Activated T-cell treated with anti-CD3 and anti-CD28 coated beads, Interleukin-2, amount 50 U/mL, for 24 hours (primary cell): ENCODE results near the gene HOXD12.

Source experiments
- DNase-seq: peaks from one replicate; pipeline ENCODE4 v3.0.0-alpha.2; 2020
- H3K27ac Mint-ChIP-seq: 2 replicates; pipeline ENCODE4 v1.8.0; 2020; ENCODE audit warnings: mild to moderate bottlenecking, mixed read lengths
- H3K27me3 Mint-ChIP-seq: 2 replicates; pipeline ENCODE4 v1.8.0; 2020; ENCODE audit warnings: mixed read lengths
- H3K36me3 Mint-ChIP-seq: 2 replicates; pipeline ENCODE4 v1.8.0; 2020; ENCODE audit warnings: low read depth, mixed read lengths
- H3K4me1 Mint-ChIP-seq: 2 replicates; pipeline ENCODE4 v1.8.0; 2020; ENCODE audit warnings: low read depth, mixed read lengths
- H3K4me3 Mint-ChIP-seq: 2 replicates; pipeline ENCODE4 v1.8.0; 2020; ENCODE audit warnings: mild to moderate bottlenecking, moderate library complexity, mixed read lengths
- H3K9me3 Mint-ChIP-seq: 2 replicates; pipeline ENCODE4 v1.8.0; 2020; ENCODE audit warnings: mixed read lengths

HOXD12 gene

GRCh38 chr2:176076796-176077195, 22.8 kb upstream of the HOXD12 start:
- Mint-ChIP-seq H3K27ac (no peak overlapping the region), H3K9me3 (peaks cover 19% of the 10 kb centered on the region), H3K27me3 (peaks cover 89% of the 10 kb centered on the region), H3K36me3 (peaks cover 6% of the 10 kb centered on the region), H3K4me3 (no peak overlapping the region), H3K4me1 (peaks cover 18% of the 10 kb centered on the region)
- no peak for DNase-seq

- Mint-ChIP-seq H3K4me3 (peak overlapping the region; percentile 43), H3K27ac (peak overlapping the region; percentile 80), H3K36me3 (peaks cover 9% of the 10 kb centered on the region)
These were observed 20.9 kb upstream of the HOXD12 start for GRCh38 chr2:176078541-176079284.

GRCh38 chr2:176079285-176079830, 20.2 kb upstream of the HOXD12 start:
- no peak for DNase-seq
- peaks cover 24% of the 10 kb centered on the region for H3K9me3 Mint-ChIP-seq
- H3K4me3 Mint-ChIP-seq = peak overlapping the region; percentile 43
- peaks cover 9% of the 10 kb centered on the region for H3K36me3 Mint-ChIP-seq
- peaks cover 18% of the 10 kb centered on the region for H3K4me1 Mint-ChIP-seq
- peak overlapping the region; percentile 80 for H3K27ac Mint-ChIP-seq
- peaks cover 89% of the 10 kb centered on the region for H3K27me3 Mint-ChIP-seq

More at GRCh38 chr2:176078541-176079284, 20.9 kb upstream of the HOXD12 start:
- no peak for DNase-seq
- Mint-ChIP-seq H3K9me3 (peaks cover 21% of the 10 kb centered on the region), H3K27me3 (peaks cover 89% of the 10 kb centered on the region), H3K4me1 (peaks cover 18% of the 10 kb centered on the region)

- Mint-ChIP-seq H3K4me3 (peak overlapping the region; percentile 43), H3K9me3 (peaks cover 24% of the 10 kb centered on the region), H3K27ac (peak overlapping the region; percentile 80), H3K36me3 (peaks cover 9% of the 10 kb centered on the region), H3K27me3 (peaks cover 89% of the 10 kb centered on the region), H3K4me1 (peaks cover 18% of the 10 kb centered on the region)
- DNase-seq = no peak
These were observed 19.6 kb upstream of the HOXD12 start for GRCh38 chr2:176079831-176080539.

GRCh38 chr2:176080540-176081375, 18.8 kb upstream of the HOXD12 start:
- Mint-ChIP-seq H3K9me3 (peaks cover 21% of the 10 kb centered on the region), H3K4me1 (peaks cover 18% of the 10 kb centered on the region), H3K4me3 (peak overlapping the region; percentile 27), H3K36me3 (peaks cover 9% of the 10 kb centered on the region), H3K27ac (peak overlapping the region; percentile 81), H3K27me3 (peaks cover 89% of the 10 kb centered on the region)
- peak; percentile 30 for DNase-seq

- Mint-ChIP-seq H3K27ac (peak overlapping the region; percentile 81), H3K4me3 (peak overlapping the region; percentile 27), H3K27me3 (peaks cover 89% of the 10 kb centered on the region), H3K4me1 (peaks cover 18% of the 10 kb centered on the region), H3K36me3 (peaks cover 9% of the 10 kb centered on the region), H3K9me3 (peaks cover 19% of the 10 kb centered on the region)
- no peak for DNase-seq
These were observed 18.2 kb upstream of the HOXD12 start for GRCh38 chr2:176081376-176081836.

- Mint-ChIP-seq H3K9me3 (peaks cover 17% of the 10 kb centered on the region), H3K4me1 (peaks cover 18% of the 10 kb centered on the region), H3K36me3 (peaks cover 9% of the 10 kb centered on the region), H3K27ac (peak overlapping the region; percentile 81), H3K4me3 (no peak overlapping the region), H3K27me3 (peaks cover 90% of the 10 kb centered on the region)
- DNase-seq = peak; percentile 39
These were observed 17.6 kb upstream of the HOXD12 start for GRCh38 chr2:176081837-176082524.

GRCh38 chr2:176082525-176082823, 17.1 kb upstream of the HOXD12 start:
- DNase-seq = no peak
- H3K4me3 Mint-ChIP-seq = no peak overlapping the region
- peaks cover 18% of the 10 kb centered on the region for H3K4me1 Mint-ChIP-seq
- peaks cover 9% of the 10 kb centered on the region for H3K36me3 Mint-ChIP-seq
- H3K27me3 Mint-ChIP-seq = peaks cover 90% of the 10 kb centered on the region
- peak overlapping the region; percentile 79 for H3K27ac Mint-ChIP-seq
- peaks cover 17% of the 10 kb centered on the region for H3K9me3 Mint-ChIP-seq

GRCh38 chr2:176082824-176083751, 16.5 kb upstream of the HOXD12 start:
- peaks cover 18% of the 10 kb centered on the region for H3K4me1 Mint-ChIP-seq
- peaks cover 17% of the 10 kb centered on the region for H3K9me3 Mint-ChIP-seq
- peaks cover 9% of the 10 kb centered on the region for H3K36me3 Mint-ChIP-seq
- H3K27me3 Mint-ChIP-seq = peaks cover 94% of the 10 kb centered on the region
- H3K27ac Mint-ChIP-seq = peak overlapping the region; percentile 79
- H3K4me3 Mint-ChIP-seq = no peak overlapping the region
- DNase-seq = peak; percentile 28

- H3K36me3 Mint-ChIP-seq = peaks cover 9% of the 10 kb centered on the region
- H3K4me1 Mint-ChIP-seq = peaks cover 22% of the 10 kb centered on the region
- H3K9me3 Mint-ChIP-seq = peaks cover 10% of the 10 kb centered on the region
- peak within 1 kb of the TSS; percentile 79 for H3K27ac Mint-ChIP-seq
- no peak within 1 kb of the TSS for H3K4me3 Mint-ChIP-seq
- peak; percentile 28 for DNase-seq
- peaks cover 94% of the 10 kb centered on the region for H3K27me3 Mint-ChIP-seq
These were observed 15.8 kb upstream of the HOXD12 start, which contains the start of gene EVX2 for GRCh38 chr2:176083796-176084261. EVX2 (minus strand) TSS chr2:176083962; CDS start chr2:176083776, 186 bp downstream.

- H3K4me1 Mint-ChIP-seq = peaks cover 15% of the 10 kb centered on the region
- H3K9me3 Mint-ChIP-seq = peaks cover 10% of the 10 kb centered on the region
- no peak overlapping the region for H3K4me3 Mint-ChIP-seq
- peaks cover 94% of the 10 kb centered on the region for H3K27me3 Mint-ChIP-seq
- peak; percentile 24 for DNase-seq
- H3K36me3 Mint-ChIP-seq = peaks cover 3% of the 10 kb centered on the region
- H3K27ac Mint-ChIP-seq = peak overlapping the region; percentile 47
These were observed 14.9 kb upstream of the HOXD12 start for GRCh38 chr2:176084611-176085119.

GRCh38 chr2:176085120-176085788, 14.3 kb upstream of the HOXD12 start:
- H3K36me3 Mint-ChIP-seq = peaks cover 3% of the 10 kb centered on the region
- no peak overlapping the region for H3K4me3 Mint-ChIP-seq
- H3K9me3 Mint-ChIP-seq = peaks cover 10% of the 10 kb centered on the region
- H3K27me3 Mint-ChIP-seq = peaks cover 99% of the 10 kb centered on the region
- DNase-seq = peak; percentile 27
- H3K27ac Mint-ChIP-seq = peak overlapping the region; percentile 47
- peaks cover 14% of the 10 kb centered on the region for H3K4me1 Mint-ChIP-seq
